Fibroblast of pulmonary artery (primary cell): ENCODE data around the gene STYX.
A peak's percentile ranks its signal among the peaks of the same experiment; 100 is the strongest.

Experiments
- DNase-seq: peaks from one replicate; pipeline ENCODE4 v3.0.0-alpha.2; 2010; ENCODE audit warnings: low read depth
- H3K4me3 ChIP-seq: replicated peaks from 2 replicates; pipeline ENCODE4 v1.5.1; 2011; ENCODE audit warnings: low read depth, mild to moderate bottlenecking, control low read depth, low read length, moderate library complexity
- CTCF ChIP-seq: IDR thresholded peaks from 2 replicates; pipeline ENCODE4 v1.5.1; 2011; ENCODE audit warnings: mild to moderate bottlenecking, control low read depth, low read length, inconsistent platforms; ENCODE audit errors: missing control alignments

The STYX gene

GRCh38 chr14:52703664-52704063, 26.3 kb upstream of the STYX start:
- no peak overlapping the region for H3K4me3 ChIP-seq
- no peak for TF ChIP-seq CTCF
- no peak for DNase-seq

GRCh38 chr14:52706286-52706685, 23.7 kb upstream of the STYX start:
- DNase-seq: no peak
- TF ChIP-seq CTCF: no peak
- peak overlapping the region; percentile 93 for H3K4me3 ChIP-seq

GRCh38 chr14:52706724-52707706, 23.0 kb upstream of the STYX start, which contains the start of gene PSMC6:
Gene PSMC6 (plus strand): TSS chr14:52707200. CDS start chr14:52707220, 20 bp downstream.
- no peak for TF ChIP-seq CTCF
- H3K4me3 ChIP-seq: peak within 1 kb of the TSS; percentile 93
- peak; percentile 88 for DNase-seq

GRCh38 chr14:52711666-52712065, 18.3 kb upstream of the STYX start:
- DNase-seq: no peak

GRCh38 chr14:52716155-52716554, 13.8 kb upstream of the STYX start:
- H3K4me3 ChIP-seq: no peak overlapping the region
- no peak for DNase-seq

More at GRCh38 chr14:52711666-52712065, 18.3 kb upstream of the STYX start:
- TF ChIP-seq CTCF: no peak
- no peak overlapping the region for H3K4me3 ChIP-seq

GRCh38 chr14:52723514-52724359, 6.2 kb upstream of the STYX start:
- no peak for TF ChIP-seq CTCF
- no peak for DNase-seq
- H3K4me3 ChIP-seq: no peak overlapping the region

More at GRCh38 chr14:52716155-52716554, 13.8 kb upstream of the STYX start:
- TF ChIP-seq CTCF: no peak
